ENCODE results near the gene SLC25A20. TPM values are rescaled to one million over a fixed set of nuclear protein-coding genes. Genes with fewer than 3 reads are reported as not detected.

The SLC25A20 gene
- total RNA-seq, 2 donors from 2014 or later = 12.2 to 14.8 TPM

DNA sequence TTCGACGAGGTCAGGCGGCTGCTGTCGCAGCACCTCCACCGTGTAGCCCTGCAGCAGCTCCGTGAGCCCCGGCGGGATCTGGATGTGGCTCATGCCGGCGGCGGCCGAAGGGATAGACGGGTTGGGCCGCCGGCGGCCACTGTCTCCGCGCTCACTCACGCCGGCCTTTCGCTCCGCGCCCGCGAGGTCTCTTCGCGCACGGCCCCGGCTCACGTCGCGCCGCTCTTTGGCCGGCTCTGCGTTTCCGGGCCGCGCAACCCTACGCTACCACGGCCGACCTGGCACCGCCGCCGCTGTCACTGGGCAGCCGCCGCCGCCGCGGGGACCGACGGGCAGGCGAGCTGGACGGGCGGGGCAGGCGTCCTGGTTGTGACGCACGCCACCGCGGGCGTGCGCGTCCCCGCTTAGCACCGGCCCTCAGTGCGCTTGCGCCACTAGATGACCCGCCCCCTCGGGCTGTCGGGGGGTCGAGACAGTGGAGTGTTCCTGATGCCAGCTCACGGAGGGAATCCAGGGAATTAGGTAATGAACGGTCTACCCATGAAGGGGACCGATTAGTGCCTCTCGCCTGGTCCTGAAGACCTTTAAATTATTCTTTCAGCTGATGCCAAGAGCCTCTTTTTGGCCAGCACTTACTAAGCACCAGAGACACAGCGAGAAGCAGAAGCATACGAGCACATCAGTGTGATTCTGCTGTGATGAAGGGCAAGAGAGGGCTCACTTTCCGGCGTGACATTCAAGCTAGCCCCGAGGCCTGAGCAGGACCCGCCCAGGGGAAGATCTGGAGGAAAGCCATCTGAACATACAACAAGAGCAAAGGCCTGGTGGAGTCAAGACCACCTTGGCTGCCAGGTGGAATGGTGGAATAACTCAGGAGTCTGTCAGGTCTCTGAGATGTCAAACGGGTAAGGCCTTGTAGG lies 50.9 kb downstream of the SLC25A20 start, which contains the start of gene PRKAR2A:
PRKAR2A (minus strand) TSS at position 371 of the 920 bp plus-strand sequence; CDS start at position 93, 278 bp downstream.
- intact Hi-C loops (cut with DNase I) = loop anchor here (5.0 kb wide), 2 partner anchors 100 to 160 kb away; partner anchors contain the start of gene NCKIPSD
- H3K36me3 ChIP-seq = no peaks in the 10 kb centered on the region
- TF ChIP-seq, protein P1, sequence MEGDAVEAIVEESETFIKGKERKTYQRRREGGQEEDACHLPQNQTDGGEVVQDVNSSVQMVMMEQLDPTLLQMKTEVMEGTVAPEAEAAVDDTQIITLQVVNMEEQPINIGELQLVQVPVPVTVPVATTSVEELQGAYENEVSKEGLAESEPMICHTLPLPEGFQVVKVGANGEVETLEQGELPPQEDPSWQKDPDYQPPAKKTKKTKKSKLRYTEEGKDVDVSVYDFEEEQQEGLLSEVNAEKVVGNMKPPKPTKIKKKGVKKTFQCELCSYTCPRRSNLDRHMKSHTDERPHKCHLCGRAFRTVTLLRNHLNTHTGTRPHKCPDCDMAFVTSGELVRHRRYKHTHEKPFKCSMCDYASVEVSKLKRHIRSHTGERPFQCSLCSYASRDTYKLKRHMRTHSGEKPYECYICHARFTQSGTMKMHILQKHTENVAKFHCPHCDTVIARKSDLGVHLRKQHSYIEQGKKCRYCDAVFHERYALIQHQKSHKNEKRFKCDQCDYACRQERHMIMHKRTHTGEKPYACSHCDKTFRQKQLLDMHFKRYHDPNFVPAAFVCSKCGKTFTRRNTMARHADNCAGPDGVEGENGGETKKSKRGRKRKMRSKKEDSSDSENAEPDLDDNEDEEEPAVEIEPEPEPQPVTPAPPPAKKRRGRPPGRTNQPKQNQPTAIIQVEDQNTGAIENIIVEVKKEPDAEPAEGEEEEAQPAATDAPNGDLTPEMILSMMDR (IDR thresholded peaks at IDR 0.05) = peak in 1 of 4 experiments; percentile 7
- TF ChIP-seq POLR2A (IDR thresholded peaks at IDR 0.05) = peak; percentile 82
- TF ChIP-seq POLR2AphosphoS5 (IDR thresholded peaks at IDR 0.05) = peak; percentile 83
- H3K27ac ChIP-seq = peak within 1 kb of the TSS; percentile 97
- H3K27me3 ChIP-seq (replicated peaks; ENCODE audit: insufficient read depth) = no peaks in the 10 kb centered on the region
- 1% methylated on average over 54 of the region's 81 CpGs for WGBS
- peaks cover 11% of the 10 kb centered on the region for H3K4me1 ChIP-seq (replicated peaks)
- peak within 1 kb of the TSS; percentile 91 to 92 for H3K4me3 ChIP-seq
- H3K9me3 ChIP-seq = no peaks in the 10 kb centered on the region
- DNase-seq (ENCODE audit: low spot score) = peak; percentile 88

DNA sequence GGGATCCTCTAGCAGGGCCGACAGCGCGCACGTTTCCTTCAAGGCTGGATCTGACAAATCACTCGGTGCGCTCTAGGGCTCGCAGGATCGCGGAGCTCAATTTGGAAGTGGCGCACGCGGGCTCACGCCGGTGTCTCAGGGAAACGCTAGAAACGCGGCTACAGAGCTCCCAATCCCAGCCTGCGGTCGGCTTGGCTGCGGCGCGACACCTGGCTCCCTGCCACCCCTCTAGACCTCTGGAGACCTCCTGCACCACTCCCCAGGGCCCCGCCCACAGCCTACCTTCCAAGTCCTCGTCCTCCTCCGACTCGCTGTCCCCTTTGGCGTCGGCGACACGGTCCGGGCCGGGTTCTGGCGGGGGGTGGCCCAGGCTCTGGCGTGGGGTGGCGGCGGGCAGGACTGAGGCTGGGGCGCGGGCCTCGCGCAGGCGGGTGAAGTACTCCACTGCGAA lies 51.6 kb downstream of the SLC25A20 start:
- no peaks in the 10 kb centered on the region for H3K9me3 ChIP-seq
- peaks cover 11% of the 10 kb centered on the region for H3K4me1 ChIP-seq (replicated peaks)
- H3K27ac ChIP-seq = peak overlapping the region; percentile 97
- DNase-seq (ENCODE audit: low spot score) = peak; percentile 64
- TF ChIP-seq POLR2AphosphoS5 (IDR thresholded peaks at IDR 0.05) = peak; percentile 30
- TF ChIP-seq POLR2A (IDR thresholded peaks at IDR 0.05) = no peak
- TF ChIP-seq, protein P1 (IDR thresholded peaks at IDR 0.05) = no peak
- WGBS = 1% methylated on average over 42 of the region's 42 CpGs
- H3K27me3 ChIP-seq (replicated peaks; ENCODE audit: insufficient read depth) = no peaks in the 10 kb centered on the region
- peak overlapping the region; percentile 91 to 92 for H3K4me3 ChIP-seq
- intact Hi-C loops (cut with DNase I) = loop anchor here (5.0 kb wide), 2 partner anchors 100 to 160 kb away; partner anchors contain the start of gene NCKIPSD
- no peaks in the 10 kb centered on the region for H3K36me3 ChIP-seq

DNA sequence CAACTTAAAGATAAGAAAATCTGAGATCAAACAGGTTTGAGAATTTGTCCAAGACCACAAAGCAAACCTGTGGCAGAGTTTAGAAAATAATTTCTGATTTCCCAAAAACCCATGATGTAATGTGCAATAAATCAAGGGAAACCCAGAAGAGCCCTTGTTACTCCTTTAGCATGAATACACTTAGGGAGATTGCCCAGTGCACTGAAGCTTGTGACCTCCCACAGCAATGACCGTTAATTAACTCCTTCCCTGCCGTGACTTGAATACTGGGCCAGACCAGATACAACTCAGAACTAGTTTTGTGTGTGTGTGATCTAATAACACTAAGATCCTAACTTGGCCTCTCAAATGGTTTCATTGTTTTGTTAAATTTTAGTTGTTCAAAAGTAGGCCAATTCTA lies 53.5 kb downstream of the SLC25A20 start:
- no peak overlapping the region for H3K27ac ChIP-seq
- WGBS = 38% methylated on average over 2 of the region's 2 CpGs
- no peak for TF ChIP-seq POLR2A (IDR thresholded peaks at IDR 0.05)
- no peak overlapping the region for H3K4me3 ChIP-seq
- H3K36me3 ChIP-seq = no peaks in the 10 kb centered on the region
- intact Hi-C loops (cut with DNase I) = loop anchor here (5.0 kb wide), 2 partner anchors 98 to 158 kb away; partner anchors contain the start of gene NCKIPSD
- no peaks in the 10 kb centered on the region for H3K9me3 ChIP-seq
- peaks cover 11% of the 10 kb centered on the region for H3K4me1 ChIP-seq (replicated peaks)
- DNase-seq (ENCODE audit: low spot score) = no peak
- H3K27me3 ChIP-seq (replicated peaks; ENCODE audit: insufficient read depth) = no peaks in the 10 kb centered on the region

DNA sequence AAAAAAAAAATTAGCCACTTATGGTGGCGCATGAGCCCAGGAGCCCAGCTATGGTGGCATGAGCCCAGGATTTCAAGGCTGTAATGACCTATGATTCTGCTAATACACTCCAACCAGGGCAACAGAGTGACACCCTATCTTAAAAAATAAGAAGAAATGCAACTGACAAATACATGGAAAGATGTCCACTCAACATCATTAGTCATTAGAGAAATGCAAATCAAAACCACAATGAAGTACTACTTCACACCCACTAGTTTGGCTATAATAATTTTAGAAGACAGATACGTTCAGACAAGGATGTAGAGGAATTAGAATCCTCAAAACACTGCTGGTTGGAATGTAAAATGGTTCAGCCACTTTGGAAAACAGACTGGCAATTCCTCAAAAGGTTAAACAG lies 61.5 kb downstream of the SLC25A20 start:
- WGBS = 80% methylated on average over 2 of the region's 2 CpGs
- Histone ChIP-seq H3K27ac (no peak overlapping the region), H3K36me3 (no peaks in the 10 kb centered on the region), H3K4me3 (no peak overlapping the region), H3K4me1 (replicated peaks) (no peaks in the 10 kb centered on the region), H3K27me3 (replicated peaks; ENCODE audit: insufficient read depth) (no peaks in the 10 kb centered on the region), H3K9me3 (no peaks in the 10 kb centered on the region)
- DNase-seq (ENCODE audit: low spot score) = no peak
- TF ChIP-seq POLR2AphosphoS5 (IDR thresholded peaks at IDR 0.05) (no peak), POLR2A (IDR thresholded peaks at IDR 0.05) (no peak)
- TF ChIP-seq, protein P1 (IDR thresholded peaks at IDR 0.05) = no peak
- intact Hi-C loops (cut with DNase I) = no loop called here

DNA sequence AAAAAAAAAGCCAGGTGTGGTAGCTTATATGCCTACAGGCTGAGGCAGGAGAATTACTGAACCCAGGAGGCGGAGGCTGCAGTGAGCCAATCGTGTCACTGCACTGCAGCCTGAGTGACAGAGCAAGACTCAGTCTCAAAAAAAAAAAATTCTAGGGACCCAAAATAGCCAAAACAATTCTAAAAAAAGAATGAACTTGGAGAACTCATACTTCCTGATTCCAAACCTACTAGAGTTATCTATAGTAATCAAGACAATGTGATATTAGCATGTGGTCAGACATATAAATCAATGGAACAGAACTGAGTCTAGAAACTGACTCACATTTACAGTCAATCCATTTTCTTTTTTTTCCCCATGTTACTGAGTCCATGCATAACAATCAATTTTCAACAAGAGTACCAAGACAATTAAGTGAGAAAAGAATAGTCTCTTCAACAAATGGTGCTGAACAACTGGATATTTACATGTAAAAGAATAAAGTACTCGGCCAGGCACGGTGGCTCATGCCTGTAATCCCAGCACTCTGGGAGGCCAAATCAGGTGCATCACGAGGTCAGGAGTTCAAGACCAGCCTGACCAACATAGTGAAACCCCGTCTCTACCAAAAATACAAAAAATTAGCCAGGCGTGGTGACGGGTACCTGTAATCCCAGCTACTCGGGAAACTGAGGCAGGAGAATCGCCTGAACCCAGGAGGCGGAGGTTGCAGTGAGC lies 62.9 kb downstream of the SLC25A20 start:
- H3K27me3 ChIP-seq (replicated peaks; ENCODE audit: insufficient read depth) = no peaks in the 10 kb centered on the region
- WGBS = 90% methylated on average over 11 of the region's 11 CpGs
- H3K4me1 ChIP-seq (replicated peaks) = no peaks in the 10 kb centered on the region
- no peaks in the 10 kb centered on the region for H3K9me3 ChIP-seq
- H3K36me3 ChIP-seq = no peaks in the 10 kb centered on the region
- no peak overlapping the region for H3K27ac ChIP-seq
- H3K4me3 ChIP-seq = no peak overlapping the region
- DNase-seq (ENCODE audit: low spot score) = no peak
- intact Hi-C loops (cut with DNase I) = no loop called here
- no peak for TF ChIP-seq POLR2A (IDR thresholded peaks at IDR 0.05)
